Transverse colon (tissue), 4 donors: ENCODE results near the gene MASTL.

ENCODE experiments used
- POLR2AphosphoS5 ChIP-seq, 3 donors: sonication (generic); formaldehyde crosslinking; IDR thresholded peaks; one replicate each; pipeline ENCODE4 v1.6.1; 2016; ENCODE audit warnings: antibody characterized with exemption in 3 of 3
- TF ChIP-seq, protein P1 (sequence below), 5 experiments: fragments of 200-600 bp in 3 of 5; fragments of 450-650 bp in 2 of 5; sonication (generic) in 3 of 5; IDR thresholded peaks; 1 replicate in 2 of 5; 2 replicates in 3 of 5; pipeline ENCODE4 v1.5.1; 2016 to 2017; ENCODE audit warnings: antibody characterized with exemption in 5 of 5, inconsistent platforms in 3 of 5, mild to moderate bottlenecking in 2 of 5, moderate library complexity in 1 of 5

DNA sequence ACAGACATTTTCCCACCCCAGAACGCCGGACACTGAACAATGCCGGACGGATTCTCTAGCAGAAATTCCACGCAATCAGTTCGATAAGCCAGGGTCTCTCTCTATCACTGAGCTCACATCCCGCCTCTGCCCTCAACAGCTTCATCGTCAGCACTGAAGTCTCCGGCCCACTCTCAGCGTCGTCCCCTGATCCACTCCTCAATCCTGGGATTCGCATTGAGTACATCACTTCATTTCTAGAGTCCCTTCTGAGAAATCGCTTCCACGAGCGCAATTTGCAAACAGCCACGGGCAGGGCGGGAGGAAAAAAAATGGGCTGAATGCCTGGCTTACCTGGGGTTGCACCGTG is 1.3 kb upstream of the MASTL start:
- TF ChIP-seq, protein P1, sequence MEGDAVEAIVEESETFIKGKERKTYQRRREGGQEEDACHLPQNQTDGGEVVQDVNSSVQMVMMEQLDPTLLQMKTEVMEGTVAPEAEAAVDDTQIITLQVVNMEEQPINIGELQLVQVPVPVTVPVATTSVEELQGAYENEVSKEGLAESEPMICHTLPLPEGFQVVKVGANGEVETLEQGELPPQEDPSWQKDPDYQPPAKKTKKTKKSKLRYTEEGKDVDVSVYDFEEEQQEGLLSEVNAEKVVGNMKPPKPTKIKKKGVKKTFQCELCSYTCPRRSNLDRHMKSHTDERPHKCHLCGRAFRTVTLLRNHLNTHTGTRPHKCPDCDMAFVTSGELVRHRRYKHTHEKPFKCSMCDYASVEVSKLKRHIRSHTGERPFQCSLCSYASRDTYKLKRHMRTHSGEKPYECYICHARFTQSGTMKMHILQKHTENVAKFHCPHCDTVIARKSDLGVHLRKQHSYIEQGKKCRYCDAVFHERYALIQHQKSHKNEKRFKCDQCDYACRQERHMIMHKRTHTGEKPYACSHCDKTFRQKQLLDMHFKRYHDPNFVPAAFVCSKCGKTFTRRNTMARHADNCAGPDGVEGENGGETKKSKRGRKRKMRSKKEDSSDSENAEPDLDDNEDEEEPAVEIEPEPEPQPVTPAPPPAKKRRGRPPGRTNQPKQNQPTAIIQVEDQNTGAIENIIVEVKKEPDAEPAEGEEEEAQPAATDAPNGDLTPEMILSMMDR (IDR thresholded peaks at IDR 0.05) = no peak
- no peak for TF ChIP-seq POLR2AphosphoS5 (IDR thresholded peaks at IDR 0.05)
